ENCODE results near the gene SHISA7.
"Not testable (repeated sequence)": the region's sequence is repeated elsewhere in the genome, so short reads cannot be mapped to it uniquely, and the experiment has no call there.

The SHISA7 gene

GRCh38 chr19:55453511-55454260 is 10.6 kb upstream of the SHISA7 start:
- TF ChIP-seq, protein P1, sequence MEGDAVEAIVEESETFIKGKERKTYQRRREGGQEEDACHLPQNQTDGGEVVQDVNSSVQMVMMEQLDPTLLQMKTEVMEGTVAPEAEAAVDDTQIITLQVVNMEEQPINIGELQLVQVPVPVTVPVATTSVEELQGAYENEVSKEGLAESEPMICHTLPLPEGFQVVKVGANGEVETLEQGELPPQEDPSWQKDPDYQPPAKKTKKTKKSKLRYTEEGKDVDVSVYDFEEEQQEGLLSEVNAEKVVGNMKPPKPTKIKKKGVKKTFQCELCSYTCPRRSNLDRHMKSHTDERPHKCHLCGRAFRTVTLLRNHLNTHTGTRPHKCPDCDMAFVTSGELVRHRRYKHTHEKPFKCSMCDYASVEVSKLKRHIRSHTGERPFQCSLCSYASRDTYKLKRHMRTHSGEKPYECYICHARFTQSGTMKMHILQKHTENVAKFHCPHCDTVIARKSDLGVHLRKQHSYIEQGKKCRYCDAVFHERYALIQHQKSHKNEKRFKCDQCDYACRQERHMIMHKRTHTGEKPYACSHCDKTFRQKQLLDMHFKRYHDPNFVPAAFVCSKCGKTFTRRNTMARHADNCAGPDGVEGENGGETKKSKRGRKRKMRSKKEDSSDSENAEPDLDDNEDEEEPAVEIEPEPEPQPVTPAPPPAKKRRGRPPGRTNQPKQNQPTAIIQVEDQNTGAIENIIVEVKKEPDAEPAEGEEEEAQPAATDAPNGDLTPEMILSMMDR (conservative IDR thresholded peaks at IDR 0.05): no peak
- no peak overlapping the region for H3K27ac ChIP-seq

DNA sequence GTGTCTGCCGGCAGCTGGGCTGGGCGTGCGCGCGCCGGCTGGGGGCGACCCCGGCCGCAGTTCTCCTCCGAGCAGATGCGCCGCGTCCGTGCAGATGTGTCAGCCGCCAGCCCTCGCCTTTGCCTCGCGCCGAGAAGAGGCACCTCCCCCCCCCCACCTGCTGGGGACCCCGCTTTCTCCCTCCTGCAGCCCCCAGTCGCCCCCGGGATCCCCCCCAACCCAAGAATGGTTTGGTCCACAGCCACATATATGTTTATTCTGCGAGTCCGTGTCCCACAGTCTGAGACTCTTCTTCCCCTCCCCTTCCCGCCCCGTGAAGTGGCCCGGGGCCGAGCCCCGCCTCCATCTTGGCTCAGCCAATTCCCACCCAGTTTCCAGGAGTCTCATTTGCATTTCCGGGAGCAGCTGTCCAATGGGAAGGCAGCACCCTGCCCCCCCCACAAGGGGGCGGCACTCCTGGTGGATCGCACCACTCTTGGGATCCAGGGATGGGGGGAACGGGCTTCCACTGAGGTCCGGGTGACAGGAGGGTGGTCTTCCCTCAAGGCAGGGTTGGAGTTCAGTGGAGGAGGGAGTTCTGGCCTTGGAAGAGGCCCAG is 9.7 kb upstream of the SHISA7 start:
- no peak overlapping the region for H3K27ac ChIP-seq
- TF ChIP-seq, protein P1 (conservative IDR thresholded peaks at IDR 0.05): no peak

DNA sequence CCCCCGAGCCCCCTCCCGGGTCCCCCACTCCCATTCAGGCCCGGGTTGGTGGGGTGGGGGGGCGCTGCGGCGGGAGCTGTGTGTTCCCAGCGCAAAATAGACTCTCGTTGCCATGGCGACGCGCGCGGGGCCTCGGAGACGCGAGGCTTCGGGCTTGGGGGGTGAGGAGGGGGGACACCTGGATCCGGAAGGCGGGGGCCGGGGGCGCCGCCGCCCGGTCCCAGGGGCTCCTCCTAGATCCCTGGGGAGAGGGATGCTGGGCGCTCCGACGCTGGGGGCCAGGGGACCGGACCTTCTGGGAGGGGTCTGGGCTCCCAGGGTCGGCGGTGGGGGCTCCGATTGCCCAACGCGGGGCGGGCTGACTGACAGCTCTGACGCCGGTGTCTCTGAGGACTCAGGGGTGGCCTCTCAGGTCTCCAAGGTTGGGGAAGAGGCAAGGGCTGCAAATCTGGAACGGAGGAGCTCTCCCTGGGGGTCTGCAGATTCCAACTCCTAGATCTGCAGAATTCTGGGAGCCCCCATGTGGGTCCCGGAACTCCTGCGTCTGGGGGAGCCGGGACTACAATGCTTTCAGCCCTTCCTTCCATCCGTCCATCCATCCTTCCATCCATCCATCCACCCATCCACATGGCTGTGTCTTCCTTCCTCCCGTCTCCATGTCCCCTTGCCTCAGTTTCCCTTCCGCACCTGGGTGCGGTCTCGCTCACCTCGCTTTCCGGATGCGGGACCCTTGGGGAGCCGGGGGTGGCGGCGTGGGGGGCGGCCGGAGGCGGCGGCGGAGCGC is 9.1 kb upstream of the SHISA7 start:
- TF ChIP-seq, protein P1 (conservative IDR thresholded peaks at IDR 0.05): no peak
- H3K27ac ChIP-seq: no peak overlapping the region

DNA sequence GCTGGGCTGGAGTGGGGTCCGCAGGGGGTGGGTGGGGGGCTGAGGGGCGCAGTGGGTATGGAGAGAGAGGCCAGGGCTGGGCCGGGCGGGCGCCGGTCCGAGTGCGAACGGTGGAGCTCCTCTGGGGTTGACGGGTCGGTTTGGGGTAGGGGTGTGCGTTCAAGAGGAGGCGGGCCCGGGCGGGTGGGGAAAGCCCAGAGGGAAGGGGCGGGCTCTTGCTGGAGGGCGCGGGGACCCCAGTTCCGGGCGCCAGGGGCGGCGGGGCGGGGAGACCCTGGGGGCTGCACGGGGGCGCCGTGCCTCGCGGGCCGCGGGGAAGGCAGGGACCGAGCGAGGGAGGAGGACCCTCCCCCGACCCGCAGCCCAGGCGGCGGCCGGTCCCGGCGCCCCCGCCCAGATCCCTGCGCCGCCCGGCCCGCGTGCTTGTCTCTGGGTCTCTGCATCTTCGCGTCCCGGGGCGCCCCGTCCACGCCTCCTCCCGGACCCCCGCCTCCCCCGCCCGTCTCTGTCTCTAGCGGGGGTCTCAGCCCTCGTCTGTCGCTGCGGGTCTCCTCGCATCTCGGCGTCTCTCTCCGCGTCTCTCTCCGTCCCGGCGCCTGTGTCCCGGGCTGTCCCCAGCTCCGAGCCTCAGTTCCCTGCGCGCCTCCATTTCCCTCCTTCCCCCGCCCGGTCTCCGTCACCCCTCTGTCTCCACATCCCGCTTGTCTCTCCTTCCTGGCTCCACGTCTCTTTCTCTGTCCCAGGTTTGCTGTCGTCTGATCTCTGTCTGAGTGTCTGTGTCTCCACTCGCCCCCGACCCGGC is 8.3 kb upstream of the SHISA7 start:
- H3K27ac ChIP-seq: no peak overlapping the region
- TF ChIP-seq, protein P1 (conservative IDR thresholded peaks at IDR 0.05): no peak

DNA sequence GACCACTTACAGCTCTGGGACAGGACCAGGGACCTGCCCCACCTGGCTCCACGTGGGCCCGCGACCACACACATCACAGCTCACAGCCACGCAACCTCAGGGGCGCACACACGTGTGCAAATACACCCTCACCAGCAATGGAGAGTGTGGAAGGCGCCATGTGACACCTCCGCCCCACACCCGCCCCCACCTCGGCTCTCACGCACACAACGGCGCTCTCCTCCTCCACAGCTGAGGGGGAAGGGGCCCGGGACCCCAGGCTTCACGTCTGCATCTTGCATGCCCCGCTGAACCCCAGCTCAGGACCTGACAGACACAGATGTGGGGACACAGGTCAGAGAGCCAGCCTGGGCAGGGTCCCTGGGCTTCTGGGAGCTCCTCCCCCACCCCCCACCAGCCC is 6.4 kb upstream of the SHISA7 start:
- TF ChIP-seq, protein P1 (conservative IDR thresholded peaks at IDR 0.05): no peak
- H3K27ac ChIP-seq: no peak overlapping the region

DNA sequence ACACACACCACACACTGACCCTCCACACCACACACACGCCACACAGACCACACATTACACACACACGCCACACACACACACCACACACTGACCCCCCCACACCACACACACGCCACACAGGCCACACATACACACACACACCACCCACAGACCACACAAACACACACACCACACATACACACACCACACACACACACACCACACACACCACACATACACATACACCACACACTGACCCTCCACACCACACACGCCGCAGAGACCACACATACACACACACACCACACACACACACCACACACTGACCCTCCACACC is 5.0 kb upstream of the SHISA7 start:
- not testable (repeated sequence) for H3K27ac ChIP-seq

DNA sequence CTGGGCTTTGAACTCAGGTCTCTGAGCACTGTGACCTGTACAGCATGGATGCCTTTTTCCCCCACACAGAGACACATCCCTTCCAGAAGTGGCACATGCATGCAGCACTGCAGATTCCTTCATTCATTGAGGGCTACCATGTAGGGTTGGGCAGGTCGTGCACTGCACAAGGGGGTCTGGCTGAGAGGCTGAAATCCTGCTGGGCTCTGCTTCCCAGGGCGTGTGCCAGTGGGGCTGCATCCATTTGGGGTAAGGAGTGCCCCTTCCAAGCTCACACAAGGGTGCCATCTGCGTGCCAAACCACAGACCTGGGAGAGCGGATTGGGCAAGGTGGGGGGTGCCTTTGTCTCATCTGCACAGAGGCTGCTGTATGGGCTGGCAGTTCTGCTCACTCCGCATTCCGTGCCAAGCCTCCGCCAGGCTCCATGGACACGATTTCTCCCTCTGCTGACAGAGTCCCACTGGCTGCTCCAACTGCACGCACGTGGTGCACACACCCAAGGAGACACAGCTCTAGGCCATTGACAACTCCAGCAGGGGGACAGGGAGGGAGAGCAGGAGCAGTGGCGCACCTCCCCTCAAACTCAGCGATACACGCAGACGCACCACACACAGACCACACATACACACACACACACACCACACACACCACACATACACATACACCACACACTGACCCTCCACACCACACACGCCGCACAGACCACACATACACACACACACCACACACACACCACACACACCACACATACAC is 4.5 kb upstream of the SHISA7 start:
- H3K27ac ChIP-seq: no peak overlapping the region
- TF ChIP-seq, protein P1 (conservative IDR thresholded peaks at IDR 0.05): no peak
